Jurkat, Clone E6-1 (cell line): ENCODE data around the gene NEURL3.
A peak's percentile ranks its signal among the peaks of the same experiment; 100 is the strongest.
"Not testable (repeated sequence)": the region's sequence is repeated elsewhere in the genome, so short reads cannot be mapped to it uniquely, and the experiment has no call there.

Experiments used
- DNase-seq: peaks from one replicate; pipeline ENCODE4 v3.0.0-alpha.2; 2011; ENCODE audit warnings: low read depth, low spot score
- H3K4me3 ChIP-seq: 2 replicates; pipeline ENCODE4 v1.5.1; 2011; ENCODE audit warnings: mild to moderate bottlenecking, low read length, control low read depth, moderate library complexity

The NEURL3 gene

DNA sequence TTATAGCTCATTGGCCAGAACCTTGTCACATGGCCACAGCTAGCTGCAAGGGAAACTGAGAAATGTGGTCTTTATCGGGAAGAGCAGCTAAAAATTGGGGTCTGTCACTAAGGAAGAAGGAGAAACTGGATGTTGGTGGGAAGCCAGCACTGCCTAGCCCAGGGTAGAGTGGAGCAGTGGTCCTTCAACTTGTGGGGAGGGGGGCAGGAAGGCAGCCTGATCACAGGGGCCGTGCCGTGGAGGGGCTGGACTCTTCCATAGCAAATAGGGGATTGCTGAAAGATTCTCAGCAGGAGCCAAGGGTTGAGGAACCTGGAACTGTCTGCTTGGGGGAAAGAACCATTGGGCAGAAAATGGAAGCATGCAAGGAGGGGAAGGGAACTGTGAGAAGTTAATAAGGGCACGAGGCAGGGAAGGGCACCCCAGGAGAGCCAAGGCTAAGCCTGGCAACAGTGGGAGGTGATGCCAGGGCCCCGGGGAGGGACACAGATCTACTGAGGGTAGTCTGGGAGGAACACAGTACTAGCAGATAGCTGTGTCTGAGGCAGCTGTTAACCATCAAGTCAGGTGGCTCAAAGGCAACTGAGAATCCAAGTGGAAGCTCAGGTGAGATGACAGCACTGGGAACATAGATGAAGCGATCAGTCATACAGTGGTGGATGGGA lies 5.9 kb upstream of the NEURL3 start:
- no peak for DNase-seq
- no peak overlapping the region for H3K4me3 ChIP-seq

GRCh38 chr2:96509847-96510230 lies 4.7 kb upstream of the NEURL3 start:
- DNase-seq = no peak
- H3K4me3 ChIP-seq = no peak overlapping the region

- DNase-seq = no peak
- no peak overlapping the region for H3K4me3 ChIP-seq
Observed at GRCh38 chr2:96509114-96509846, 4.1 kb upstream of the NEURL3 start.

GRCh38 chr2:96508521-96509113 lies 3.5 kb upstream of the NEURL3 start:
- no peak for DNase-seq
- no peak overlapping the region for H3K4me3 ChIP-seq

GRCh38 chr2:96507957-96508520 lies 2.9 kb upstream of the NEURL3 start:
- no peak overlapping the region for H3K4me3 ChIP-seq
- peak; percentile 39 for DNase-seq

- DNase-seq = no peak
- H3K4me3 ChIP-seq = no peak overlapping the region
Observed at GRCh38 chr2:96506907-96507240, 1.7 kb upstream of the NEURL3 start.

- no peak overlapping the region for H3K4me3 ChIP-seq
Observed at GRCh38 chr2:96506016-96506906, 1.1 kb upstream of the NEURL3 start.

GRCh38 chr2:96503637-96504243 lies 1.4 kb downstream of the NEURL3 start:
- DNase-seq = no peak
- H3K4me3 ChIP-seq = no peak overlapping the region

More at GRCh38 chr2:96506016-96506906, 1.1 kb upstream of the NEURL3 start:
- no peak for DNase-seq

DNA sequence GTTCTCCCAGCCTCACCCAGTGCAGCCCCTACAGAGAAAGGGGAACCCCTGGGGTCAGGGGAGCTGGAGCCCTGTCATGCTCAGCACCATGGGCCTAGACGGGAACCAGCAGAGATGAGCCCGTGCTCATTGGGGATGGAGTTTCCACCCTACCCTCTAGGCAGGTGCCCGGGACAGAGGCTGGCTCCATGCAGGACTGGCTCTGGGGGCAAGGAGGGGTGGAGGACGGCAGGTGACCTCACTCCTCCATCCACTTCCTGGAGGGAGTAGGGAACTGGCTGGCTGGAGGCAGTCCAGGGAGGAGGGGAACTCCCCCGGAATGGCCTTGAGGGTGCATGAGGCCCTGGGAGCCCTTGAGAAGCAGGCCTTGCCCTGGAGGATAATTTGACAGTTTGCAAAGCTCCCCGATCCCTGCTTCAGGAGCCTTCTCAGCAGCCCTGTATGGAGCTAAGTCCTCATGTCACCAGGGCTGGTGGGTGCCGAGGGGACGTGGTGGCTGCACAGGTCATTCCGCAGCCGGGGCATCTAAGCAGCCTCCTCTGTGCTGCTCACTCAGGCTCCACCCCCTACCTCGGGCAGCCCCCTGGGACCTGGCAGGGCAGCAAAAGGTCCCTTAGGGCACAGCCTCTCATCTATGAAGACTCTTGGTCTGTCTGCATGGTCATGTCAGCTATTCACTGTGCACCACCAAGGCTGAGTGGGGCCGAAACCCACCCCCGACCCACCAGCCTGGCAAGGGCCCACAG lies 2.1 kb downstream of the NEURL3 start:
- no peak for DNase-seq
- H3K4me3 ChIP-seq = no peak overlapping the region

- H3K4me3 ChIP-seq = no peak overlapping the region
- no peak for DNase-seq
Observed at GRCh38 chr2:96501886-96502810, 3.0 kb downstream of the NEURL3 start.

- H3K4me3 ChIP-seq = no peak overlapping the region
- no peak for DNase-seq
Observed at GRCh38 chr2:96501471-96501874, 3.7 kb downstream of the NEURL3 start.

GRCh38 chr2:96500385-96501066 lies 4.6 kb downstream of the NEURL3 start:
- DNase-seq = no peak

GRCh38 chr2:96499061-96499960 lies 5.8 kb downstream of the NEURL3 start:
- no peak for DNase-seq

More at GRCh38 chr2:96500385-96501066, 4.6 kb downstream of the NEURL3 start:
- no peak overlapping the region for H3K4me3 ChIP-seq

GRCh38 chr2:96498611-96499010 lies 6.5 kb downstream of the NEURL3 start:
- not testable (repeated sequence) for H3K4me3 ChIP-seq, DNase-seq

More at GRCh38 chr2:96499061-96499960, 5.8 kb downstream of the NEURL3 start:
- H3K4me3 ChIP-seq = no peak overlapping the region

DNA sequence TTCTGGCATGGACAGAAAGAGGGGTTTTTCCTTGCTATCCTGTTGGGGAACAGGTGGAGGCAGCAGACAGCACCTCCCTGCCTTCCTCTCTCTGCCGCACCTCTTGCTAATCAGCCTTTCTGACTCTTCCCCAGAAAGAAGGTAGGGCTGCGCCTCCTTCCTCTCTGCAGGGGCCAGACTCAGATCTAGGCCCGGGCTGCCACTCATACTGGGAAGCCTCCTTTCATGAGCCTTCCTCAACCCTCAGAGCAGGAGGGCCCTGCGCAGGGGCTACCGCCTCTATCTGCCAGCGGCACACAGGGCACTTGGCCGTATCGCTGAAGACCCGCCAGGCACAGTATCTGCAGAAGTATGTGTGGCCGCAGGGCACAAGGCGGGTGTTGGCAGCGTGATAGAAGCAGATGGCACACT lies 7.1 kb downstream of the NEURL3 start:
- H3K4me3 ChIP-seq = no peak overlapping the region
- no peak for DNase-seq
